Stomach (tissue), 4 donors: Measurements from ENCODE around the gene CARMIL3.

Source experiments
- CTCF ChIP-seq, 7 experiments: fragments of 450-650 bp in 4 of 7; fragments of 200-600 bp in 3 of 7; sonication (generic) in 3 of 7; IDR thresholded peaks; one replicate each; pipeline ENCODE4 v1.5.1; 2016 to 2019; ENCODE audit warnings: antibody characterized with exemption in 7 of 7, control low read depth in 2 of 7, mild to moderate bottlenecking in 1 of 7
- POLR2A ChIP-seq, 4 donors: fragments of 450-650 bp; IDR thresholded peaks; one replicate each; pipeline ENCODE4 v1.6.1; 2016; ENCODE audit warnings: antibody characterized with exemption in 4 of 4, control low read depth in 2 of 4, mild to moderate bottlenecking in 1 of 4, moderate library complexity in 1 of 4
- POLR2AphosphoS5 ChIP-seq, 3 donors: sonication (generic); formaldehyde crosslinking; IDR thresholded peaks; one replicate each; pipeline ENCODE4 v1.6.1; 2016; ENCODE audit warnings: antibody characterized with exemption in 3 of 3

DNA sequence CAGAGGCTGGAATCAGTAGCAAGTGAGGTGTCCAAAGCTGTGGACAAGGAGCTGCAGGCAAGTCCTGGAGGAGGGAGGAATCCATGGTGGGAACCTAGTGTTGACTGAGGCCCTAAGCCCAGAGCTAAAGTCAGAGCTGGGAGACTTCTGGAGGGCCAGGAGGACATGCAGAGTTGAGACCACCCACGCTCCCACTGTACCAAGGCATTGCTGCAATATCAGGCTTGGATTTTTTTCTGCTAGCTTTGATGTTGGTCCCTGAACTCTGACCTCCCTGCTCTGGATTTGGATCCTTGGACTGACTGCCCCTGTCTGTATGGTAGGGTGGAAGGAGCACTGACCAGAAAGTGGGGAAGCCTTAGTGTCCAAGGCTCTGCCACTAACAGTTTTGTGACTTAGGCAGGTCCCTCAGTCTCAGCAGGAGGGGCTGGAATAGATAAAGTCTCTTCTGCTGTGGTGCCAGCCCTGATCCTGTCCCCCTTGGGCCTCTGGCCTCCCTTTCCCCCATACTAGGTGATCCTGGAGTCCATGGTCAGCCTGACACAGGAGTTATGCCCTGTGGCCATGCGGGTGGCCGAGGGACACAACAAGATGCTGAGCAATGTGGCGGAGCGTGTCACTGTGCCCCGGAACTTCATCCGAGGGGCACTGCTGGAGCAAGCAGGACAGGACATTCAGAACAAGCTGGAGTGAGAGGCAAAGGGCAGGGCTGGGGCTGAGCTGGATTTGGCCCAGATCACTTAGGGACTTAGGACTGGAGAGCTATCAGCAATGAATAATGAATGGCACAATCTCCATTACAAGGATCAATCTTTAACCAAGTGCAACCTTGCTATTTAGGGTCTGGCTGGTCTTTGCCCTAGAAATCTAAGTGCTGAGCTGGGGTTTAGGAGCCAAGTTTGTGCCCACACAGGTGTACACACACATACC, 9.4 kb downstream of the CARMIL3 start:
- TF ChIP-seq CTCF (IDR thresholded peaks at IDR 0.05), result no peak
- TF ChIP-seq POLR2AphosphoS5 (IDR thresholded peaks at IDR 0.05), result no peak
- TF ChIP-seq POLR2A (IDR thresholded peaks at IDR 0.05), result no peak
